WERI-Rb-1 (cell line): ENCODE measurements around the gene ZNF385D.
A peak's percentile ranks its signal among the peaks of the same experiment; 100 is the strongest.

Experiments
- DNase-seq: peaks from one replicate; pipeline ENCODE4 v3.0.0-alpha.2; 2020
- H3K27ac ChIP-seq: fragments of 250-450 bp; sonication (Bioruptor Pico); 2 replicates; pipeline ENCODE4 v1.5.1; 2020; ENCODE audit warnings: mild to moderate bottlenecking, moderate library complexity
- H3K27me3 ChIP-seq: fragments of 250-450 bp; sonication (Bioruptor Pico); 2 replicates; pipeline ENCODE4 v1.5.1; 2021; ENCODE audit warnings: mild to moderate bottlenecking, low read depth, moderate library complexity; ENCODE audit not compliant: insufficient read depth, severe bottlenecking
- H3K36me3 ChIP-seq: fragments of 250-450 bp; sonication (Bioruptor Pico); 2 replicates; pipeline ENCODE4 v1.5.1; 2020; ENCODE audit warnings: mild to moderate bottlenecking, moderate library complexity
- H3K4me3 ChIP-seq: 2 replicates; pipeline ENCODE4 v1.5.1; 2011; ENCODE audit warnings: low read depth, mild to moderate bottlenecking, control low read depth, low read length
- H3K9me3 ChIP-seq: fragments of 250-450 bp; sonication (Bioruptor Pico); 2 replicates; pipeline ENCODE4 v1.5.1; 2021; ENCODE audit warnings: mild to moderate bottlenecking, moderate library complexity; ENCODE audit not compliant: severe bottlenecking
- CTCF ChIP-seq: IDR thresholded peaks from 2 replicates; pipeline ENCODE4 v1.5.1; 2011; ENCODE audit warnings: low read depth, mild to moderate bottlenecking, control low read depth, inconsistent platforms, low read length

ZNF385D gene

GRCh38 chr3:21484828-21485144 lies 266.2 kb downstream of the ZNF385D start:
- DNase-seq, result no peak
- Histone ChIP-seq H3K36me3 (no peaks in the 10 kb centered on the region), H3K27me3 (no peaks in the 10 kb centered on the region), H3K27ac (no peak overlapping the region), H3K4me3 (no peak overlapping the region), H3K9me3 (no peaks in the 10 kb centered on the region)
- TF ChIP-seq CTCF, result no peak

GRCh38 chr3:21484057-21484827 lies 266.8 kb downstream of the ZNF385D start:
- no peaks in the 10 kb centered on the region for H3K36me3 ChIP-seq
- no peaks in the 10 kb centered on the region for H3K27me3 ChIP-seq
- peak; percentile 78 for DNase-seq
- no peak overlapping the region for H3K27ac ChIP-seq
- H3K9me3 ChIP-seq, result no peaks in the 10 kb centered on the region
- peak; percentile 82 for TF ChIP-seq CTCF
- H3K4me3 ChIP-seq, result no peak overlapping the region

- Histone ChIP-seq H3K9me3 (no peaks in the 10 kb centered on the region), H3K27ac (no peak overlapping the region), H3K4me3 (no peak overlapping the region), H3K27me3 (no peaks in the 10 kb centered on the region), H3K36me3 (no peaks in the 10 kb centered on the region)
- DNase-seq, result no peak
- TF ChIP-seq CTCF, result no peak
Measured at GRCh38 chr3:21481991-21482390, 269.0 kb downstream of the ZNF385D start.

GRCh38 chr3:21477541-21478288 lies 273.3 kb downstream of the ZNF385D start:
- no peak for TF ChIP-seq CTCF
- Histone ChIP-seq H3K9me3 (no peaks in the 10 kb centered on the region), H3K27me3 (no peaks in the 10 kb centered on the region), H3K4me3 (no peak overlapping the region), H3K27ac (no peak overlapping the region), H3K36me3 (no peaks in the 10 kb centered on the region)
- DNase-seq, result no peak

- no peak for TF ChIP-seq CTCF
- H3K36me3 ChIP-seq, result no peaks in the 10 kb centered on the region
- H3K27me3 ChIP-seq, result no peaks in the 10 kb centered on the region
Measured at GRCh38 chr3:21466476-21466875, 284.5 kb downstream of the ZNF385D start.

More at GRCh38 chr3:21466476-21466875, 284.5 kb downstream of the ZNF385D start:
- H3K27ac ChIP-seq, result no peak overlapping the region
- no peak overlapping the region for H3K4me3 ChIP-seq
- DNase-seq, result no peak
- H3K9me3 ChIP-seq, result no peaks in the 10 kb centered on the region
